Superior temporal gyrus (tissue), 1 donor: ENCODE data around the gene PPP2R3A.

Experiments
- DNase-seq: peaks from one replicate; pipeline ENCODE4 v3.0.0-alpha.2; 2016; ENCODE audit errors: extremely low spot score

The PPP2R3A gene

DNA sequence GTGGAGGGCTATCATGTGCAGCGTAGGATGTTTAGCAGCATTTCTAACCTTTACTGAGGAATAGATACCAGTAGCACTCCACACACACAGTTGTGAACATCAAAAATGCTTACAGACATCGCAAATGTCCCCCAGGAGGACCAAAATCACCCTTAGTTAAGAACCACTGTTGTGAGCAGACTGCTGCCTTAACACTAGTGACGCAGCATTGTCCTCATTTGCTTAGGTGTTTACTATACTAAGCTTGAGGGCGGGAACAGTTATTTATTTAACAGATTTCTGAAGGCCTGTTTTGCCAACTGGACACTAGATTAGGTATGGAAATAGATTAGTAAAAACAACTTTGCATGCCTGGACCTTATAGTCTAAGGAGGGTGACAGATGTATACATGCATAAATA lies 2.3 kb downstream of the PPP2R3A start:
- peak; percentile 18 for DNase-seq

DNA sequence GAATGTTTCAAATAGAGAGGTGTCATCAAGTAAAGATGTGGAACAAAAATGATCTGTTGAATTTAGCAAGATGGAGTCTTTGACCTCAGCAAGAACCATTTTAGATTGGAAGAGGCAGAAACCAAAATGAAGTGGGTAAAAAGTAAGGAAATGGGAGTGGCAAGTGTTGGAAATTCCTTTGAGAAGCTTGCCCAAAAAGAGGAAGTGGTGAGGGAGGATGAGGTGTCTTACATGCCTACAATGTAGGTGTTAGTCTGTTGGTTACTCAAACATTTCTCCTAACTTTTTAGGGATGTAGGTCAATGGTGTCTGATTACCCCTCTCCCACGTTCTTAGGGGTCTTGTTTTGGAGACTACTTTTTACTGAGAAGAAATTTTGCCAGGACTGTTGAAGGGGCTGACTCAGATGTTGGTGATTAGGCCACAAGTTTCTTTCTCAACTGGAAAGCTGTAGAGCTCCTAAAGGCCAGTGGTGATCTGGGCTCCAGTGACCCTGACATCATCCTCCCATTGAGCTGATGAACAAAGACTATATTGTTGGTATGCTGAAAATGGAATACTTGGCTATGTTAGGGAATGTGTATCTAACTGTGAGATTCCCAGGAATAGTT lies 5.1 kb downstream of the PPP2R3A start:
- peak; percentile 93 for DNase-seq

DNA sequence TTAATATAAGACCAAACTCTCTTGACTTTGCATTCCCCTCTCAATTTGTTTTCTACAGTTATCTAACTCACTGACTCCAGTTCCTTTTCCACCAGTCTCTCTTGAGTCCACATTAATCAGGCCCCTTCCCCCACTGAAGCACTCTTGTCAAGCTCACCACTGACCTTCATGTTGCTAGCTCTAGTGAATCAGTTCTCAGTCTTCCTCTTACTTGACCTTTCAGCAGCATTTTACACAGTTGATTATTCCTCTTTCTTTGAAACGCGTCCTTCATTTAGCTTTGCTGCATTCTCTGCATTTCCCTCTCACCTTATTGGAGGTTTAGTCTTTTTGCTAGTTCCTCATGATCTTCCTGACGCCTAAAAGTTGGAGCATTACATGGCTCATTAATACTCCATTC lies 8.3 kb downstream of the PPP2R3A start:
- DNase-seq: no peak

DNA sequence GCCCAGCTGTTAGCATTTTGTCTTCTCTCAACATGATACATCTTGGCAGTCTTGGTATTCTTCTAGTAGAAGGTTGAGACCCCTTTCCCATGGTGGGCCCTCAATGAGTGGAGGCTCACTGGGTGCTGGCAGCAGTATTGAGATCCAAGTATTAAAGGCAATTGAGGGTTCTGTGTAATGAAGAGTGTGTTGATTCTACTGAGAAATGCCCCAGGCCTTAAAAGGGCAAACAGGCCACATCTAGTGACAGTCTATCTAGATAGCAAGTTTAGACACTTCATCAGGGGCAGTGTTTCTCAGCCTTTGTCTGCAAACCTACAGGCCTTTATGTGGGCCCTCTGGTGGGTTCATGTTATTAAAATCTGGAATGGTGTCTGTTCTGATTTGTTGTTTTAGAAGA lies 9.5 kb downstream of the PPP2R3A start:
- DNase-seq: no peak

DNA sequence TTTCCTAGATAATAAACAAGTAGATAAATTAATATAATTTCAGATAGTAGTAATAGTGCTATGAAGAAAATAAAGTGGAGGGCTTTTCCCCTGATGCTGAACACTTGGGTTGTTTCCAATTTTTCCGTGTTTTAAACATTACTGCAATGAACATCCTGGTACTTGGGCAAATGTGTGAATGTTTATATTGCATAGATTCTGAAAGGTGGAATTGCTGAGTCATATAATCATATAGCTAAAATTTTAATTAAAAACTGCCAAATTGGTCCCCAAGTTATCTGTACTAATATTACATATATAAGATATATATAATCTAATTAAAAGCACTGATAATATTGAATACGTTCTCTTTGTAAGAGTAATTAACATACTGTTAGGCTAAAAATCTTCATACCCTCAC lies 10.0 kb downstream of the PPP2R3A start:
- DNase-seq: no peak

DNA sequence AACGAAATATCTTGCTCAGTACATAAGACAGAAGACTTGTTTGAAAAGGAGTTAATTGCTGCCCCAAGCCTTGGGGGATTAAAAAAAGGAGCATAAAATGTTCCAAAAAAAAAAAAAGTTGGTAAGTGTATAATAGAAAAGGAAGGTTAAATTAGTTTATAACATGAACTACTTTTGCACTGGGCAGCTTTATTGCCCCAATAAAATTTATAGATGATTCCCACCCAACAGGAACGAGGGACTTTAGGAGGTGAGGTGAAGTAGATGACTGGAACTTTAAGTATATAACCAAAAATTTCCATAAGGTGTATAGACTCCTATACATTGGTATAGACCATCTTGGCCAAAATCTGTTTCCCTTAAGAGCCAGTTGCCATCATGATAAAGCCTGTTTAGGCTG lies 14.8 kb downstream of the PPP2R3A start:
- no peak for DNase-seq

DNA sequence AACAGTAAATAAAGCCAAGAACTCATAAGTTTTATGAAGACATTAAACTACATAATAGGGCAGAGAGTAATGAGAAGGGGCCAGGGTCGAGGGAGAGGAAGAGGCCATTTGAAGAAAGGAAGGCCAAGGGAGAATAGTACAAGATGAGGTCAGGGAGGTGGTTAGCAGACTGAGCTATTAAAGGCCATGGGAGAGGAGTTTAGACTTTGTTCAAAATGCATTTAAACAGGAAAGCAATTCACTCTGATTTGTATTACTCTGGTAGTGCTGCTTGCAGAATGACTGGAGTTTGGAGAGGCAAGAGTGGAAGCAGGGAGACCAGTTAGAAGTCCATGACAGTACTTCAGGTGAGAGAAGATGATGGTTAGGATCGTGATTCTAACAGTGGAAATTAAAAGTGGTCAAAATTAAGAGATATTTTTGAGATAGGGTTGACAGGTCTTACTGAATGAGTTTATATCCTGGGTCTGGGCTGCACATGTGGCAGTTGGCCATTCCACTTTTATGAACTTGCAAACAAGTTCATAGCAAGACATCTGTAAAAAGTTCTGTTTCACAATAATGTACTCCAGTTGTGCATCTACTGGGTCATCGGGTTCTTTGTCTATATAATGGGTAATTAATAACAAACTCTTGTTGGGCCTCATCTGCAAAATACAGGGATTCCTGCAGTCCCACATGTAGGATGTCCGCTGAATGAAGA lies 16.3 kb downstream of the PPP2R3A start:
- DNase-seq: no peak

DNA sequence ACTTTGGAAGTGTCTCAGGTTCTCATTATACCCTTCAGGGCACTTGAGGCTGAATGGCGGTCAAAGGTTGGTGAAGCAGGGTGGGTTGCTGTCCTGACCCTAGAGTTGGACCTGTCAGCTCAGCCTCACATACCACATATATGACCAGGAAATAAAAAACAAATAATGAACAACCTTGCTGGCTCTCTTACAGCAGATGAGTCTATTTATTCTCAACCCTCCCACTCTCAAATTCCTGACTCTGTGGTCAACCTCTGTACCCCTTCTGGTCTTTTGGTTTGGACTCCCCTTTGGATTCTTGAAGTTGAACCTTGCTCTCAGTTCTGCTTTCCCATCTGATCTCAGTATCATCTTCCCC lies 16.9 kb downstream of the PPP2R3A start:
- no peak for DNase-seq

DNA sequence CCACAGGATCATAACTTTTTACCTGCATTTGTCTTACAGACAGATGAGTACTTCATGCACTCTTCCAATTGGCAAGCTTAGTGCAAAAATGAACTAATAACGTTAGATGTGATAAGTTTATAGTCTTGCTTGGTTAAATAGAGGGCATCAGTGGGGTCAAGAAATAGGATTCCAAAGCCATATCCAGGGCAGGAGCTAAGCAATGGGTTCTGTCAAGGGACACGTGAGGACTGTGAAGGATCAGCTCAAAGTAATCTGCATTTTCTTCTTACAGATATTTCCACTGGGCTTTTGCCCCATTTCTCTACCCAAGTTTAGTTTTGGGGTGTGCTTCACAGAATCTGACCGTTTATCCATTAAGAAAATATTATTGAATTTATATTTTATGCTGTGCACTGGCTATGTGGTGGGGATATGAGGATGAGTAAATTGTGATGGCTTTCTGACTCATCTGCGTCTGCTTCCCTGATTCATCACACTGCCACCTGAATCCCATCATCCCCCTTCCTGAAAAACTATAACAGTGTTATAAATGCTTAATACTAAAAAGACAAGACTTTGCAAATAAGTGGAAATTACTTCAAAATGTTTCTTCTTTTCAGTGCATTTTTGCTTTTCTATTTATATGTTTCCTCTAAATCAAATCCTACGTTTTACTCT lies 17.5 kb downstream of the PPP2R3A start:
- no peak for DNase-seq

DNA sequence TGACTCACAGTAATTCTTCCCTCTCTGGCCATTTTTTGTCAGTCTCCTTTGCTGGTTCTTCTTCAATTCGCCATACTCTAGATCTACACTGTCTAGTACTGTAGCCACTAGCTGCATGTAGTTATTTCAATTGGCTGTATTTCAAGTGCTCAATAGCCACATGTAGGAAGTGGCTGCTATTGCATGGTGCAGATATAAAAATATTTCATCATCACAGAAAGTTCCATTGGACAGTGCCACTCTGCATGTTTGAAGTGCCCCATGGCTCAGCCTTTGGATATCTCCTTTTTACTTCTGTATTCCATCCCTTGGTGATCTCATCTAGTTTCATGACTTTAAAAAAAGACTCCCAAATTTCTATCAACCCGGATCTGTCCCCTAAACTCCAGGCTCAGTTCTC lies 22.1 kb downstream of the PPP2R3A start:
- DNase-seq: no peak

DNA sequence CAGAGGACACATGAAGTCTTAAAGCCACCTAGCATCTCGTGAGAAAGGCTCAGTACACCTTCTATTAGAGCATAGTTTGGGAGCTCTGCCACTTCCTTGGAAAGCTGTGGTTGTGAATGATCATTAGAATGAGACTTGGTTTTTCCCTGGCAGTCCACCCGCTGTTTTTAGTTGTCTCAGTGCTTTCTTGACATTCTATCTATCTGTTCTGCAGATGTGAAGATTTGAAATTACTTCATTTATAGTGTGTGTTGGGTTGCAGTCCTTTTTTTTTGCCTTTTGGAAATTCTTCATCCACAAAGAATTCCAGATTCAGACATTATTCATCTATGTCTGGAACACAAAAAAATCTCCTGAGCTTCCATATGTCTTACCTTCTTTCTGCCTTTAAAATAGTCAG lies 23.7 kb downstream of the PPP2R3A start:
- DNase-seq: no peak

DNA sequence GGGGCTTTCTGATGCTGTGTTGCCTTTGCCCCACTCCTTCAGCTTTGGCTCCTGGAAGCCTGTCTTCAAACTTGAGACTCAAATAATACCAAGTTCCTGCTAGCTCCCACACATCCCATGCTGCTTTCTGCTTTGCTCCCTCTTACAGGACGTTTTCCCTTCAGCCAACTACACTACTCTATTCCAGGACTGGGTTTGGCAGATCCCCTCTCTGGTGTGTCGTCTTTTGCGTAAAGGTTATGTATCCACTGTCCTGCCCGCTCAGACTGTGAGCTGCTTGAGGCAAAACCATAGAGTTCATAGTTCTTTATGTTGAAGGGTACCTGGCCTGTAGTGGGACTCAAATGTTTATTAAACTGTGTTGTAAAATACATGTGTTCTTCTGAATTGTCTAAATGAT lies 25.4 kb downstream of the PPP2R3A start:
- DNase-seq: no peak

DNA sequence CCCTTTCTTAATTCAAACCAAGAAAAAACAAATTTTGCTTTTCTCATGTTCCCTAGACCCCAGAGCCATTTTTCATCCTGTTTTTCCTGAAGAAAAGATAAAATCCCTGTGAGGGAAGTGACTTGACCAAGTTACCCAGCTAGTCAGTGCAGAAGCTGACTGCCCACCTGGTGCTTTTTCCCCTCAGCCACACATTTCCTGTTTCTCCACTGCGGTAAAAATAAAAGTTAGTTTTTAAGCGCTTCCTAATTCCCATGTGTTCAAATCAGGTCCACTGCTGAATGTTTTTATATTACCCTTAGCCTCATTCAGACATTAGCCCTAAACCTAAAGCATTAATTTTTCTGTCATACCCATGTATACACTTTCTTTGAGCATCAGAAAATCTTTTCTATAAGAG lies 26.1 kb downstream of the PPP2R3A start:
- no peak for DNase-seq

DNA sequence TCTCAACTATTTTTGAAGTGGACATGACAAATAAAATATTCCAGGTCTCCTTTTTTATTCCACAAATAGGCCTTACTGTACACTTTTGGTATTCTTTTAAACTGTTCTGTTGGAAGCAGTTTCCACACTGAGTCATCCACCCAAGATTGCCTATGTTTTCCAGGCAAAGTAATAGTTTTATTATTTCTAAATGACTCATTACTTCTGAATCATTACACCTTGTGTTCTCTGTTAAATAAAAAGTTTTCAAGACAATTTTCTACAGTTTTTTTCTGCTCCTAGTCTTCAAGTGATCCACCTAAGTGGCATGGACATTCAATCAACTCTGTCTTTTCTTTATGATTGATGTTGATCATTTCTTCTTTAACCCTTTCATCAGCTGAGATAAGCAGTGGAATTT lies 26.5 kb downstream of the PPP2R3A start:
- DNase-seq: no peak

DNA sequence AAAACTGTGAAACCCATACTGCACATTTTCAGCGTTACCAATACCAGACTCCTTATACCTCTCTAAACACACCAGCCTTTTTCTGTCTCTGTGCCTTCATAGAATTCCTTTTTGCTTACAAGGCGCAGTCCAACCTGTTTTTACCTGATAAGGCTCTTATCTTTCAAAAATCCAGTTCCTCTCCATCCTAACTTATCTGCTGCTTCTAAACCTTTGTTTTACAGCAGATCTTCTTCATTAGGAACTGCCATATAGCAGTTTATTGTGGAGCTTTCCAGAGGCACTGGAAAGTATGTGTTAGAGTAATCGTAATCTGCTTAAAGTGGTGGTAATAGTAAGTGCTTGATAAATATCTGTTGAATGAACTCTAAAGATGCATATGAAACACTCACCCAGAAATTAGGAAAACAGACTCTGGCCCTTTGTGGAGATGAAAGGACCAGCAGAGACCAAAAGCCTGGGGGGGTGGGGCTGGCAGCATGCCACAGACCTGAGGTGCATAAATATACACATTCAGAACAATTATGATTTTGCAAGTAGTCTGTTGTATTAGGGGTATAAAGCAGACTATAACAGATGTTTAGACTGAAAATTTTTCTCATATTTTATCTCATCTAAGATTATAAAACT lies 29.3 kb downstream of the PPP2R3A start:
- DNase-seq: no peak

DNA sequence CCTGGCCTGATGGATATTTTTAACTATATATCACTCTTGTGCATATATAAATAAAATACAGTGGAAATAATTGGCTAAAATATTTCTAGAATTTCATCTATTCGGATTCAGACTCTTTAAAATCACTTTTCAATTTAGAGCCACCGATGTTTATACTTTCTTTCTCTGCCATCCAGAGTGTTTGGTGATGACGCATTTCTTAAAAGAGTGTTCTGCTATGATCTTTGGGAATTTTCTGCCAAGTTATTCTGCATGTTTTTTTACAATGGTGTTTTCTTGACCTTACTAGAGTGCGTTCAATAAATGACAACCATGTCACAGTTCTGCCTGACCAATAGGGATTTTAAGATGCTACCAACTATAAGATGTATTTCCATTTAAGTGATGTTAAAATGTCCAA lies 30.2 kb downstream of the PPP2R3A start:
- no peak for DNase-seq

DNA sequence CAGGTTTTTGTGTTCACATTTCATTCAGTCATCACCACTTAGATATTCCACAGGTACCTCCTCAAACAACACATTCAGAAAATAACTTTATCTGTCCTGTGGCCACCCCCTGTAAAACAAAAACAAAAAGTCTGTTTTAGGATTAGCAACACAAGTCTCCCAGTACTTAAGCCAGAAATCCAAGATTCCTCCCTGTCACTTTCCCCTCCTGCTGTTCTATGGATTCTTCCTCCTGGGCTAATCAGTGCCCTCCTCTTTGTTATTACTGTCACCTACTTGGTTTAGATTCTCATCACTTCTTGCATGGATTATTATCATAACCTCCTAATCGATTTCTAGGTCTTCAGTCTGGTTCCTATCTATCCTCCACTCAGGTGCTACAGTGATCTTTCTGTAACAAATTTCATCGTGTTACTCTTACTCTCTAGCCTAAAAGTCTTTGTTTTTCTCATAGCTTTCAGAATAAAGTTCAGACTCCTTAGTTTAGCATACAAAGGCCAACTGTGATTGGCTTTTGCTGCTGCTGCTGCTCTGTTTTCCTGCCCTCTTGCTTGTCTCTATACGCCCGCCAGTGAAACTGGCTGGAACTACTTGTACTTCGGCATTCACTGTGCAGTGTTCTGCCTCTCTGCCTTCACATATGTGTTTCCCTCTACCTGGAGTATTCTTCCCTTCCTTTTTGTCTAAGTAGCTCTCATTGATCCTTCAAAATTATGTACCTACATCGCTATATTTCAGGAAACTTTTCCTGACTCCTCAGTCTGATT lies 32.2 kb downstream of the PPP2R3A start:
- peak; percentile 59 for DNase-seq

DNA sequence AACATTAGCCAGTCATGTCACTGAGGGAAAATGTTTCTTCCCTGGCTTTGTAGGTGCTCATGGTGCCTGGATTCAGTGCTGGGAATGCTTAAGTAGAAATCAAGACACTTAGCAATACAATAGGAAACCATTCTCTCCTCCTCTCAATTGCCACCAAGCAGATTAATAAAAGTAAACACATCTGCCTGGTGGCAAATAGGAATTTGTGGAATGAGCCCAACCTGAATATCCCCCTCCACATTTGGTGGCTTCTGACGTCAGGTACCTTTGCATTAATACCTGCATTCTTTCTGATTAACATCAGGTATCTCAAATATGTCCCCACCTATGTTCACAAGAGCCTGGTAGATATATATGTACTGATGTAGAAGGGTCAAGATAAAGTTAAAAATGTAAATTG lies 42.7 kb downstream of the PPP2R3A start:
- no peak for DNase-seq

DNA sequence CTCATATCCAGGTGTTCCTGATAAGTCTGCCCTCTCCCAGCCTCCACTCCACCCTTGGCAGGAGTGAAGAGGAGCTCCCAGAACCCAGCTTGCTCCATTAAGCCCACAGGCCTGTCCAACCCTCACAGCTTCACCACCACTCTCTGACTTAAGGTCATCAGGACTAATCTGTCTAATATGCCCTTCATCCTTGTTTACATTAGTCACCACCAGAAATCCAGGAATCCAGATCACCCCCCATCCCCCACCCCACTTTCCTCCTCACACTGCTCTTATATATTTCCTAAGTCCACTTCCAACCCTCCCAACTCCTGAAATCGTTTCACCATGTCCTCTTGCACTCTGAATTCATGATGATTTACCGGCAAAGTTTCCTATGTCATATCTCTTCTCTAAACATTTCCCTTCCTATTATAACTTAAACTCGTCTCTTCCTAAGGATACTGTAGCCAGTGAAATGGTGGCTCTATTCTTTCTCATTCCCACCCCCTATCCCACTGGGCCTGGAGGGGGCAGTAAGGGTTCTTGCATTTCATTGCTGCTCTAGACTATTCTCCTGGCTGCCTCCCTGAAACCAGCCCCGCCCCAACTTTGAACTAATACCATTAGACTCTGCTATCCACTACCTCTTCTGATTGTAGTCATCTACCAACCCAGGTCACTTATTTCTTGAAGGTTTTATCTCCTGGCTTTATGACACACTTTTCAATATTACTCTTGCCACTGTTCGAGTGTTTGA lies 43.4 kb downstream of the PPP2R3A start:
- DNase-seq: no peak

DNA sequence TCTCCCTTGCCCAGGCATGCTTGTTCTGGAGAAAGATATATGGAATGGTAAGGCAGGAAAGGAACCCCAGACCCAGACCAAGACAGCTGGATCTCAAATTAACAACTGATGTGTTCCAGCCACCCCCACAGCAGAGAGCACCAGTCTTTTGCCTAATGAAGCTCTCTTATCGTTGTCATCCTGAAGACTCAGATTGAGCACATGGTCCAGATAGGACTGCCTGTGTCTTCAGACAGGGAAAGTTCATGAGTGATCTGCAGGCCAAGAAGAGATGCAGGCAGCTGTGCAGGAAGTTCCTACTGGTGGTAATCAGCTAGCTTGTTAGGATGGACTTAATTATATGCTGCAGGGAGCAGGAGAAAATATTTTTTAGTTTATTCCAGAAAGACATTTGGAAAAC lies 53.3 kb downstream of the PPP2R3A start:
- DNase-seq: no peak

DNA sequence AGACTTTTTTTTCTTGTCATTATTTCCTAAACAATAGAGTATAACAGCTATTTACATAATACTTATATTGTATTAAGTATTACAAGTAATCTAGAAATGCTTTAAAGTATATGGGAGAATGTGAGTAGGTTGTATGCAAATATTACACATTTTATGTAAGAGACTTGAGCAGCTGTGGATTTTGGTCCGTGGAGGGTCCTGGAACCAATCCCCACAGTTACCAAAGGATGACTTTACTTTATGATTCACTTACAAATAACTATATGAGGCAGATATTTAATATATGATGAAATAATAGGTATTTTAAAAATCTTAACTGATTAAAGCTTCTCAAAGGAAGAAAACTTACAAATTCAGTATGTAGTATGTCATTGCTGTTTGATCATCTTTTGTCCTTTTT lies 56.3 kb downstream of the PPP2R3A start:
- no peak for DNase-seq
